ENCODE data around the gene TRIB2. TPM values are rescaled to one million over a fixed set of nuclear protein-coding genes. Genes with fewer than 3 reads are reported as not detected.
A peak's percentile ranks its signal among the peaks of the same experiment; 100 is the strongest.

The TRIB2 gene
- total RNA-seq, 4 donors from 2014 or later = 22.7 to 54.2 (median 32.3) TPM

- ATAC-seq = peak; percentile 88
- H3K4me1 ChIP-seq = peaks cover 0 to 8% (median 0%) of the 10 kb centered on the region in 3 donors
- H3K27ac ChIP-seq = peak overlapping the region; percentile 65 to 79 (median 72)
- TF ChIP-seq POLR2A (IDR thresholded peaks at IDR 0.05) (no peak), POLR2AphosphoS5 (IDR thresholded peaks at IDR 0.05) (peak; percentile 75)
- H3K9me3 ChIP-seq = no peaks in the 10 kb centered on the region
- 14 to 15% methylated on average over 7 of the region's 7 CpGs for WGBS, 2 donors (ENCODE audit: low coverage in 1 of 2)
- H3K4me3 ChIP-seq = no peak overlapping the region
- no peaks in the 10 kb centered on the region for H3K36me3 ChIP-seq
- H3K27me3 ChIP-seq = no peaks in the 10 kb centered on the region
Observed at GRCh38 chr2:12787891-12788801, 71.4 kb downstream of the TRIB2 start.

GRCh38 chr2:12791906-12792305 lies 75.2 kb downstream of the TRIB2 start:
- no peak overlapping the region for H3K4me3 ChIP-seq
- H3K27me3 ChIP-seq = no peaks in the 10 kb centered on the region
- H3K4me1 ChIP-seq = peaks cover 0 to 8% (median 0%) of the 10 kb centered on the region in 3 donors
- no peak for TF ChIP-seq CTCF (IDR thresholded peaks at IDR 0.05)
- TF ChIP-seq EP300 (IDR thresholded peaks at IDR 0.05) = no peak
- no peaks in the 10 kb centered on the region for H3K36me3 ChIP-seq
- ATAC-seq = no peak
- H3K9me3 ChIP-seq = no peaks in the 10 kb centered on the region
- WGBS, 2 donors (ENCODE audit: low coverage in 1 of 2) = 79 to 100% methylated on average over 3 of the region's 3 CpGs
- no peak overlapping the region for H3K27ac ChIP-seq

Small RNAs within 50 kb of the gene (small RNA-seq; reads per million reads assigned to genes)
- gene MIR3125 = 0 reads per million in 4 donors
